Sigmoid colon (tissue), 4 donors: ENCODE data around the gene RNF187.

Source experiments
- CTCF ChIP-seq, 4 experiments: fragments of 450-650 bp in 3 of 4; fragments of 200-600 bp in 1 of 4; IDR thresholded peaks; one replicate each; pipeline ENCODE4 v1.5.1; 2016 to 2019; ENCODE audit warnings: antibody characterized with exemption in 4 of 4, mild to moderate bottlenecking in 3 of 4, moderate library complexity in 2 of 4
- EP300 ChIP-seq, 4 donors: sonication (generic); formaldehyde crosslinking; IDR thresholded peaks; one replicate each; pipeline ENCODE4 v1.6.1; 2017; ENCODE audit warnings: antibody characterized with exemption in 4 of 4
- POLR2A ChIP-seq, 2 donors: fragments of 450-650 bp; IDR thresholded peaks; one replicate each; pipeline ENCODE4 v1.6.1; 2016; ENCODE audit warnings: antibody characterized with exemption in 2 of 2, mild to moderate bottlenecking in 2 of 2, moderate library complexity in 2 of 2
- POLR2AphosphoS5 ChIP-seq, 4 donors: sonication (generic); formaldehyde crosslinking; IDR thresholded peaks; one replicate each; pipeline ENCODE4 v1.6.1; 2017; ENCODE audit warnings: antibody characterized with exemption in 4 of 4

- TF ChIP-seq POLR2A (IDR thresholded peaks at IDR 0.05) (no peak), EP300 (IDR thresholded peaks at IDR 0.05) (no peak), CTCF (IDR thresholded peaks at IDR 0.05) (no peak), POLR2AphosphoS5 (IDR thresholded peaks at IDR 0.05) (no peak)
Observed at GRCh38 chr1:228488818-228489674, 1.9 kb downstream of the RNF187 start.
